ENCODE measurements around the gene CREB3L4.

- TF ChIP-seq CTCF (IDR thresholded peaks at IDR 0.05) = no peak
- TF ChIP-seq POLR2A (IDR thresholded peaks at IDR 0.05) = no peak
Measured at GRCh38 chr1:153926405-153926804, 41.3 kb upstream of the CREB3L4 start.
